Hepatocyte (in vitro differentiated cells): ENCODE results near the gene CDH22.

Experiments
- CTCF ChIP-seq: fragments of 200-600 bp; sonication (generic); IDR thresholded peaks from 2 replicates; pipeline ENCODE4 v1.5.1; 2016; ENCODE audit warnings: antibody characterized with exemption, mild to moderate bottlenecking; ENCODE audit not compliant: poor library complexity
- EZH2 ChIP-seq: fragments of 200-600 bp; sonication (generic); IDR thresholded peaks from 2 replicates; pipeline ENCODE4 v1.6.1; 2016; ENCODE audit warnings: antibody characterized with exemption, mild to moderate bottlenecking, borderline replicate concordance
- EZH2phosphoT487 ChIP-seq: fragments of 200-600 bp; sonication (generic); IDR thresholded peaks from one replicate; pipeline ENCODE4 v1.6.1; 2018; ENCODE audit warnings: antibody characterized with exemption, mild to moderate bottlenecking, low read depth, moderate library complexity; ENCODE audit not compliant: unreplicated experiment, severe bottlenecking

- no peak for TF ChIP-seq CTCF
- TF ChIP-seq EZH2, result no peak
- TF ChIP-seq EZH2phosphoT487, result no peak
Observed at GRCh38 chr20:46339037-46339436, 30.7 kb upstream of the CDH22 start.
